Endothelial cell of umbilical vein (primary cell): ENCODE results near the gene MRPL44. TPM values are rescaled to one million over a fixed set of nuclear protein-coding genes. Genes with fewer than 3 reads are reported as not detected.
"Not testable (repeated sequence)": the region's sequence is repeated elsewhere in the genome, so short reads cannot be mapped to it uniquely, and the experiment has no call there.

ENCODE experiments used
- BruUV-seq: library from RNA; stranded (reverse); fragments of 400-500 nt; replicated peaks from 2 replicates; lab custom pipeline; 2021; lab: Mats Ljungman, UMichigan
- CTCF ChIA-PET: fragments of 300-600, 350-600 bp; sonication (Branson Sonifier 250); formaldehyde crosslinking; loops from one replicate; lab custom pipeline; 2021; ENCODE audit warnings: antibody characterized with exemption, inconsistent platforms; lab: Charles Lee
- POLR2A ChIA-PET: fragments of 300-600, 350-600 bp; sonication (Branson Sonifier 250); formaldehyde crosslinking; loops from one replicate; lab custom pipeline; 2021; ENCODE audit warnings: antibody characterized with exemption, inconsistent platforms; lab: Charles Lee
- DNase-seq: peaks from one replicate; pipeline ENCODE4 v3.0.0-alpha.2; 2011; ENCODE audit warnings: low read depth, low spot score
- FAIRE-seq: peaks from 2 replicates; lab custom pipeline; 2011; peaks lifted over from hg19 to GRCh38; lab: Jason Lieb, UNC
- H2AFZ ChIP-seq: 2 replicates; pipeline ENCODE4 v1.6.0; 2012; ENCODE audit warnings: low read depth, low read length, control low read depth, inconsistent platforms
- H3K27ac ChIP-seq: 2 replicates; pipeline ENCODE4 v1.5.1; 2011; ENCODE audit warnings: low read depth, mild to moderate bottlenecking, control low read depth, low read length, moderate library complexity; ENCODE audit not compliant: insufficient read depth
- H3K27me3 ChIP-seq, 2 experiments: 2 replicates each; pipeline versions ENCODE4 v1.6.0 to v1.6.1; 2011; ENCODE audit warnings: low read length in 2 of 2, mixed read lengths in 1 of 2; ENCODE audit not compliant: control insufficient read depth in 2 of 2, insufficient read depth in 2 of 2
- H3K36me3 ChIP-seq, 2 experiments: 2 replicates in 1 of 2; 3 replicates in 1 of 2; pipeline ENCODE4 v1.5.1; 2011; ENCODE audit warnings: low read length in 2 of 2, mild to moderate bottlenecking in 1 of 2, moderate library complexity in 1 of 2; ENCODE audit not compliant: control insufficient read depth in 2 of 2, insufficient read depth in 2 of 2; ENCODE audit errors: extremely low read depth in 1 of 2
- H3K4me1 ChIP-seq: 3 replicates; pipeline ENCODE4 v1.5.1; 2011; ENCODE audit warnings: mild to moderate bottlenecking, low read length; ENCODE audit not compliant: control insufficient read depth, insufficient read depth; ENCODE audit errors: extremely low read depth
- H3K4me2 ChIP-seq: 2 replicates; pipeline ENCODE4 v1.6.1; 2011; ENCODE audit warnings: low read length, control low read depth, mixed read lengths; ENCODE audit not compliant: insufficient read depth
- H3K4me3 ChIP-seq, 3 experiments: fragments of 200-600 bp in 1 of 3; sonication (generic), shearing (Covaris generic) in 1 of 3; replicated peaks in 1 of 3; 2 replicates each; pipeline ENCODE4 v1.5.1; 2011 to 2016; ENCODE audit warnings: control low read depth in 3 of 3, low read length in 3 of 3, mild to moderate bottlenecking in 2 of 3, inconsistent platforms in 1 of 3, low read depth in 1 of 3, moderate library complexity in 1 of 3; ENCODE audit not compliant: insufficient read depth in 1 of 3
- H3K79me2 ChIP-seq: 2 replicates; pipeline ENCODE4 v1.6.0; 2012; ENCODE audit warnings: low read length, inconsistent platforms; ENCODE audit not compliant: control insufficient read depth, insufficient read depth
- H3K9ac ChIP-seq: replicated peaks from 2 replicates; pipeline ENCODE3; 2011; ENCODE audit warnings: low read length, control low read depth; ENCODE audit not compliant: insufficient read depth; ENCODE audit errors: extremely low read depth
- H3K9me1 ChIP-seq: replicated peaks from 3 replicates; pipeline ENCODE4 v1.6.0; 2011; ENCODE audit warnings: mild to moderate bottlenecking, low read length; ENCODE audit not compliant: control insufficient read depth, insufficient read depth; ENCODE audit errors: extremely low read depth
- H3K9me3 ChIP-seq: replicated peaks from 2 replicates; pipeline ENCODE4 v1.5.1; 2012; ENCODE audit warnings: low read length, inconsistent platforms; ENCODE audit not compliant: control insufficient read depth, insufficient read depth
- H4K20me1 ChIP-seq: replicated peaks from 2 replicates; pipeline ENCODE3; 2011; ENCODE audit warnings: mild to moderate bottlenecking, low read length; ENCODE audit not compliant: control insufficient read depth, insufficient read depth; ENCODE audit errors: extremely low read depth
- FOS ChIP-seq: IDR thresholded peaks from 2 replicates; pipeline ENCODE4 v1.6.1; 2011; ENCODE audit warnings: mild to moderate bottlenecking, low read length, moderate library complexity, borderline replicate concordance; ENCODE audit not compliant: insufficient read depth
- GATA2 ChIP-seq: IDR thresholded peaks from 2 replicates; pipeline ENCODE4 v1.7.0; 2011; ENCODE audit warnings: low read depth, mild to moderate bottlenecking, moderate library complexity, mixed read lengths, low read length; ENCODE audit not compliant: insufficient read length, insufficient read depth
- JUN ChIP-seq: IDR thresholded peaks from 2 replicates; pipeline ENCODE4 v1.6.1; 2011; ENCODE audit warnings: borderline replicate concordance, low read depth; ENCODE audit not compliant: insufficient read length, insufficient read depth
- dilution Hi-C: fragments of 300-500 bp; cut with MboI; formaldehyde crosslinking; loops from one replicate; pipeline ENCODE4 v1.15.0; 2019; ENCODE audit warnings: low sequenced_read_pairs; ENCODE audit not compliant: extremely low pct_ligation_motif_present
- intact Hi-C: fragments of 100-400 bp; cut with micrococcal nuclease; formaldehyde crosslinking; loops from one replicate; pipeline ENCODE4 v1.10.0; 2022
- polyA plus RNA-seq, 4 experiments: library from polyadenylated mRNA; depleted of rRNA in 3 of 4; stranded (reverse) in 3 of 4; unstranded in 1 of 4; fragments of >200 nt; gene quantifications; 2 replicates each; pipeline versions ENCODE4 v1.2.1 to v1.2.3, GENCODE V29; 2011 to 2012; ENCODE audit warnings: missing spikeins in 1 of 4
- total RNA-seq: library from RNA; stranded (reverse); gene quantifications from 2 replicates; pipeline ENCODE4 v1.2.3, GENCODE V29; 2021

MRPL44 gene
- total and polyA plus RNA-seq, 2 donors (not counting 3 experiments of a cell fraction or from before 2014, with no cell fraction given): 19.2 to 27.7 TPM

GRCh38 chr2:223936862-223937326 is 20.4 kb upstream of the MRPL44 start:
- H3K27ac ChIP-seq: peak overlapping the region; percentile 46
- dilution Hi-C loops: no loop called here

GRCh38 chr2:223937535-223937934 is 19.7 kb upstream of the MRPL44 start:
- Histone ChIP-seq H3K9me3 (no peaks in the 10 kb centered on the region), H3K79me2 (peaks cover 91% of the 10 kb centered on the region), H2AFZ (no peak overlapping the region), H3K4me1 (peaks cover 39% of the 10 kb centered on the region), H3K4me3 (no peak overlapping the region), H3K36me3 (no peaks in the 10 kb centered on the region), H3K27ac (peak overlapping the region; percentile 46), H3K4me2 (peak overlapping the region; percentile 83), H3K27me3 (no peaks in the 10 kb centered on the region), H4K20me1 (no peaks in the 10 kb centered on the region), H3K9me1 (no peaks in the 10 kb centered on the region), H3K9ac (peak overlapping the region; percentile 8)
- DNase-seq (peak; percentile 64), FAIRE-seq (no peak)
- BruUV-seq: no TSS peak
- dilution Hi-C loops (no loop called here), intact Hi-C loops (loop anchor here (1.0 kb wide), 1 partner anchor 8 kb away; the partner anchor contains the start of gene WDFY1)
- POLR2A ChIA-PET: no interaction called here
- TF ChIP-seq JUN (no peak), GATA2 (no peak)
- CTCF ChIA-PET: interaction anchor here (1.0 to 2.7 kb wide), 2 partner anchors 13 to 18 kb away, joined by 3 to 13 read pairs; no protein-coding TSS in a partner anchor

More at GRCh38 chr2:223936862-223937326, 20.4 kb upstream of the MRPL44 start:
- H3K4me1 ChIP-seq: peaks cover 39% of the 10 kb centered on the region
- no peak overlapping the region for H2AFZ ChIP-seq
- no peaks in the 10 kb centered on the region for H4K20me1 ChIP-seq
- H3K9me1 ChIP-seq: no peaks in the 10 kb centered on the region
- intact Hi-C loops: loop anchor here (1.0 kb wide), 2 partner anchors 8 to 13 kb away; partner anchors contain the start of gene WDFY1
- DNase-seq (peak; percentile 77), FAIRE-seq (peak; percentile 72)
- POLR2A ChIA-PET: no interaction called here
- BruUV-seq: no TSS peak
- H3K9me3 ChIP-seq: no peaks in the 10 kb centered on the region
- peak overlapping the region in 1 of 3 experiments; percentile 30 for H3K4me3 ChIP-seq
- no peaks in the 10 kb centered on the region for H3K27me3 ChIP-seq
- H3K36me3 ChIP-seq: no peaks in the 10 kb centered on the region
- TF ChIP-seq GATA2: no peak
- peak; percentile 4 for TF ChIP-seq FOS
- peaks cover 95% of the 10 kb centered on the region for H3K79me2 ChIP-seq
- peak overlapping the region; percentile 83 for H3K4me2 ChIP-seq
- H3K9ac ChIP-seq: peak overlapping the region; percentile 8
- CTCF ChIA-PET: interaction anchor here (1.0 to 2.7 kb wide), 3 partner anchors 10 to 17 kb away, joined by 3 to 13 read pairs (median 4); no protein-coding TSS in a partner anchor

GRCh38 chr2:223939438-223939837 is 17.8 kb upstream of the MRPL44 start:
- H2AFZ ChIP-seq, BruUV-seq, H3K36me3 ChIP-seq, FAIRE-seq, H3K9me1 ChIP-seq, H3K9ac ChIP-seq, CTCF ChIA-PET, dilution Hi-C loops, H4K20me1 ChIP-seq, DNase-seq, H3K27me3 ChIP-seq, H3K4me3 ChIP-seq, intact Hi-C loops, H3K4me2 ChIP-seq, H3K27ac ChIP-seq, H3K9me3 ChIP-seq, POLR2A ChIA-PET: not testable (repeated sequence)
- peaks cover 41% of the 10 kb centered on the region for H3K4me1 ChIP-seq
- peaks cover 86% of the 10 kb centered on the region for H3K79me2 ChIP-seq
